Duodenal mucosa (tissue), 2 donors: ENCODE data around the gene SLC26A9.
"Not testable (repeated sequence)": the region's sequence is repeated elsewhere in the genome, so short reads cannot be mapped to it uniquely, and the experiment has no call there.

Source experiments
- H3K27ac ChIP-seq: one replicate; pipeline ENCODE4 v1.7.0; 2013; ENCODE audit warnings: low read depth, low read length
- H3K27me3 ChIP-seq, 2 donors: one replicate each; pipeline ENCODE4 v1.7.0; 2013; ENCODE audit warnings: low read length in 2 of 2, control low read depth in 1 of 2; ENCODE audit not compliant: insufficient read depth in 2 of 2, control insufficient read depth in 1 of 2
- H3K36me3 ChIP-seq, 2 donors: one replicate each; pipeline ENCODE4 v1.7.0; 2013; ENCODE audit warnings: low read length in 2 of 2, control low read depth in 1 of 2; ENCODE audit not compliant: insufficient read depth in 2 of 2, control insufficient read depth in 1 of 2
- H3K4me1 ChIP-seq, 2 donors: one replicate each; pipeline ENCODE4 v1.7.0; 2013; ENCODE audit warnings: low read length in 2 of 2, control low read depth in 1 of 2; ENCODE audit not compliant: insufficient read depth in 2 of 2, control insufficient read depth in 1 of 2
- H3K4me3 ChIP-seq, 2 donors: one replicate each; pipeline ENCODE4 v1.7.0; 2013; ENCODE audit warnings: low read length in 2 of 2, low read depth in 1 of 2
- H3K9ac ChIP-seq, 2 donors: one replicate each; pipeline ENCODE4 v1.7.0; 2013; ENCODE audit warnings: low read length in 2 of 2, low read depth in 1 of 2
- H3K9me3 ChIP-seq, 2 donors: one replicate each; pipeline ENCODE4 v1.7.0; 2013; ENCODE audit warnings: low read length in 2 of 2, control low read depth in 1 of 2; ENCODE audit not compliant: control insufficient read depth in 1 of 2

Gene SLC26A9

GRCh38 chr1:205920159-205920558, 23.1 kb downstream of the SLC26A9 start:
- no peak overlapping the region for H3K4me3 ChIP-seq
- no peak overlapping the region for H3K9ac ChIP-seq
- H3K4me1 ChIP-seq: no peaks in the 10 kb centered on the region
- no peaks in the 10 kb centered on the region for H3K27me3 ChIP-seq
- no peak overlapping the region for H3K27ac ChIP-seq
- H3K9me3 ChIP-seq: no peaks in the 10 kb centered on the region
- no peaks in the 10 kb centered on the region for H3K36me3 ChIP-seq

- H3K27ac ChIP-seq: no peak overlapping the region
- H3K4me1 ChIP-seq: no peaks in the 10 kb centered on the region
- H3K36me3 ChIP-seq: no peaks in the 10 kb centered on the region
- no peak overlapping the region for H3K9ac ChIP-seq
- H3K27me3 ChIP-seq: no peaks in the 10 kb centered on the region
- no peaks in the 10 kb centered on the region for H3K9me3 ChIP-seq
- no peak overlapping the region for H3K4me3 ChIP-seq
Observed at GRCh38 chr1:205918955-205919746, 24.1 kb downstream of the SLC26A9 start.

GRCh38 chr1:205917466-205918238, 25.6 kb downstream of the SLC26A9 start:
- H3K9me3 ChIP-seq: no peaks in the 10 kb centered on the region
- H3K27ac ChIP-seq: no peak overlapping the region
- no peaks in the 10 kb centered on the region for H3K27me3 ChIP-seq
- H3K4me1 ChIP-seq: no peaks in the 10 kb centered on the region
- no peak overlapping the region for H3K4me3 ChIP-seq
- H3K36me3 ChIP-seq: no peaks in the 10 kb centered on the region
- no peak overlapping the region for H3K9ac ChIP-seq

- H3K9me3 ChIP-seq: no peaks in the 10 kb centered on the region
- H3K27ac ChIP-seq: no peak overlapping the region
- H3K4me1 ChIP-seq: no peaks in the 10 kb centered on the region
- H3K27me3 ChIP-seq: no peaks in the 10 kb centered on the region
- H3K9ac ChIP-seq: no peak overlapping the region
- H3K4me3 ChIP-seq: no peak overlapping the region
- H3K36me3 ChIP-seq: no peaks in the 10 kb centered on the region
Observed at GRCh38 chr1:205916541-205916940, 26.7 kb downstream of the SLC26A9 start.

- Histone ChIP-seq H3K27ac (no peak overlapping the region), H3K36me3 (no peaks in the 10 kb centered on the region), H3K9ac (no peak overlapping the region), H3K9me3 (no peaks in the 10 kb centered on the region), H3K27me3 (no peaks in the 10 kb centered on the region), H3K4me1 (no peaks in the 10 kb centered on the region), H3K4me3 (no peak overlapping the region)
Observed at GRCh38 chr1:205915354-205915990, 27.8 kb downstream of the SLC26A9 start.

- Histone ChIP-seq H3K4me3 (no peak overlapping the region), H3K9me3 (no peaks in the 10 kb centered on the region), H3K27me3 (no peaks in the 10 kb centered on the region), H3K4me1 (no peaks in the 10 kb centered on the region), H3K9ac (no peak overlapping the region), H3K27ac (no peak overlapping the region), H3K36me3 (no peaks in the 10 kb centered on the region)
Observed at GRCh38 chr1:205914730-205915129, 28.5 kb downstream of the SLC26A9 start.

- no peaks in the 10 kb centered on the region for H3K9me3 ChIP-seq
- no peak overlapping the region for H3K27ac ChIP-seq
- no peaks in the 10 kb centered on the region for H3K4me1 ChIP-seq
Observed at GRCh38 chr1:205914155-205914507, 29.1 kb downstream of the SLC26A9 start.

GRCh38 chr1:205913451-205914154, 29.7 kb downstream of the SLC26A9 start:
- H3K4me3 ChIP-seq: no peak overlapping the region
- H3K4me1 ChIP-seq: no peaks in the 10 kb centered on the region
- H3K9me3 ChIP-seq: no peaks in the 10 kb centered on the region
- H3K36me3 ChIP-seq: no peaks in the 10 kb centered on the region
- H3K9ac ChIP-seq: no peak overlapping the region
- H3K27me3 ChIP-seq: no peaks in the 10 kb centered on the region
- H3K27ac ChIP-seq: no peak overlapping the region

More at GRCh38 chr1:205914155-205914507, 29.1 kb downstream of the SLC26A9 start:
- Histone ChIP-seq H3K4me3 (no peak overlapping the region), H3K9ac (no peak overlapping the region), H3K36me3 (no peaks in the 10 kb centered on the region), H3K27me3 (no peaks in the 10 kb centered on the region)

GRCh38 chr1:205907794-205908193, 35.5 kb downstream of the SLC26A9 start:
- Histone ChIP-seq H3K27ac (no peak overlapping the region), H3K27me3 (no peaks in the 10 kb centered on the region), H3K4me3 (no peak overlapping the region), H3K9me3 (no peaks in the 10 kb centered on the region), H3K9ac (no peak overlapping the region), H3K4me1 (no peaks in the 10 kb centered on the region), H3K36me3 (no peaks in the 10 kb centered on the region)

- not testable (repeated sequence) for H3K27ac ChIP-seq, H3K27me3 ChIP-seq, H3K4me1 ChIP-seq, H3K9ac ChIP-seq, H3K9me3 ChIP-seq, H3K4me3 ChIP-seq, H3K36me3 ChIP-seq
Observed at GRCh38 chr1:205905095-205905494, 38.2 kb downstream of the SLC26A9 start.
